OCI-LY7 (cell line): ENCODE results near the gene UNC13B. TPM values are rescaled to one million over a fixed set of nuclear protein-coding genes. Genes with fewer than 3 reads are reported as not detected.
"Not testable (repeated sequence)": the region's sequence is repeated elsewhere in the genome, so short reads cannot be mapped to it uniquely, and the experiment has no call there.

Source experiments
- BruUV-seq: library from RNA; stranded (reverse); fragments of 400-500 nt; replicated peaks from 2 replicates; lab custom pipeline; 2021; lab: Mats Ljungman, UMichigan
- CTCF ChIA-PET: fragments of 300-600 bp; sonication (Branson Sonifier 250); formaldehyde crosslinking; loops from one replicate; lab custom pipeline; 2022; ENCODE audit warnings: antibody characterized with exemption; ENCODE audit not compliant: unreplicated experiment; lab: Charles Lee
- POLR2A ChIA-PET: fragments of 300-600 bp; sonication (Branson Sonifier 250); formaldehyde crosslinking; loops from one replicate; lab custom pipeline; 2022; ENCODE audit warnings: antibody characterized with exemption; lab: Charles Lee
- DNase-seq: peaks from one replicate; pipeline ENCODE4 v3.0.0-alpha.2; 2015; ENCODE audit warnings: low spot score
- H2AFZ ChIP-seq: fragments of 200-600 bp; sonication (generic), shearing (Covaris generic); 2 replicates; pipeline ENCODE4 v1.6.1; 2014; ENCODE audit warnings: mild to moderate bottlenecking, antibody characterized with exemption, low read length, moderate library complexity
- H3K27ac ChIP-seq: fragments of 200-600 bp; sonication (generic); 2 replicates; pipeline ENCODE4 v1.5.1; 2014; ENCODE audit warnings: mixed run types, low read depth, mild to moderate bottlenecking, moderate library complexity, low read length, inconsistent platforms; ENCODE audit not compliant: poor library complexity, severe bottlenecking
- H3K36me3 ChIP-seq: fragments of 200-600 bp; sonication (generic); 2 replicates; pipeline ENCODE4 v1.6.1; 2014; ENCODE audit warnings: mild to moderate bottlenecking, antibody characterized with exemption, low read length, moderate library complexity, mixed read lengths; ENCODE audit not compliant: insufficient read depth
- H3K4me1 ChIP-seq: fragments of 200-600 bp; sonication (generic); 2 replicates; pipeline ENCODE4 v1.5.1; 2014; ENCODE audit warnings: mild to moderate bottlenecking, low read length; ENCODE audit not compliant: insufficient read depth, poor library complexity, severe bottlenecking
- H3K4me2 ChIP-seq: fragments of 200-600 bp; sonication (generic); 2 replicates; pipeline ENCODE4 v1.6.1; 2014; ENCODE audit warnings: mild to moderate bottlenecking, low read length
- H3K4me3 ChIP-seq: fragments of 200-600 bp; sonication (generic); 2 replicates; pipeline ENCODE4 v1.5.1; 2014; ENCODE audit warnings: mild to moderate bottlenecking, low read depth, low read length; ENCODE audit not compliant: poor library complexity, severe bottlenecking
- H3K79me2 ChIP-seq: fragments of 200-600 bp; sonication (generic); 2 replicates; pipeline ENCODE4 v1.6.1; 2016; ENCODE audit warnings: low read depth, mild to moderate bottlenecking, low read length, moderate library complexity, mixed read lengths; ENCODE audit not compliant: insufficient read depth
- H3K9me2 ChIP-seq: fragments of 200-600 bp; sonication (generic); 2 replicates; pipeline ENCODE4 v1.6.1; 2016; ENCODE audit warnings: mild to moderate bottlenecking, low read length, mixed read lengths; ENCODE audit not compliant: insufficient read depth
- H3K9me3 ChIP-seq: fragments of 200-600 bp; sonication (generic); 2 replicates; pipeline ENCODE4 v1.6.1; 2014; ENCODE audit warnings: mild to moderate bottlenecking, mixed run types, low read length, mixed read lengths
- H4K20me1 ChIP-seq: fragments of 200-600 bp; sonication (generic); 2 replicates; pipeline ENCODE4 v1.6.1; 2014; ENCODE audit warnings: mild to moderate bottlenecking, antibody characterized with exemption, low read length, moderate library complexity, mixed read lengths; ENCODE audit not compliant: insufficient read depth
- CTCF ChIP-seq: fragments of 200-600 bp; sonication (generic); conservative IDR thresholded peaks from 2 replicates; pipeline ENCODE4 v1.5.1; 2014; ENCODE audit warnings: mild to moderate bottlenecking, antibody characterized with exemption, low read length, moderate library complexity, mixed read lengths
- EZH2phosphoT487 ChIP-seq: fragments of 200-600 bp; sonication (generic); IDR thresholded peaks from 2 replicates; pipeline ENCODE4 v1.6.1; 2018; ENCODE audit warnings: low read depth, borderline replicate concordance, mild to moderate bottlenecking, mixed run types, antibody characterized with exemption, low read length, moderate library complexity, mixed read lengths
- intact Hi-C: fragments of 100-400 bp; cut with micrococcal nuclease; formaldehyde crosslinking; loops from one replicate; pipeline ENCODE4 v1.10.0; 2022; ENCODE audit not compliant: unreplicated experiment
- total RNA-seq, 2 experiments: library from RNA; depleted of rRNA in 1 of 2; stranded (reverse); fragments of >200 nt in 1 of 2; shearing (Covaris generic) in 1 of 2; gene quantifications; 2 replicates each; pipeline ENCODE4 v1.2.3, GENCODE V29; 2014 to 2022

The UNC13B gene
- total RNA-seq, 2 experiments from 2014 or later = 1.7 to 5.8 TPM

DNA sequence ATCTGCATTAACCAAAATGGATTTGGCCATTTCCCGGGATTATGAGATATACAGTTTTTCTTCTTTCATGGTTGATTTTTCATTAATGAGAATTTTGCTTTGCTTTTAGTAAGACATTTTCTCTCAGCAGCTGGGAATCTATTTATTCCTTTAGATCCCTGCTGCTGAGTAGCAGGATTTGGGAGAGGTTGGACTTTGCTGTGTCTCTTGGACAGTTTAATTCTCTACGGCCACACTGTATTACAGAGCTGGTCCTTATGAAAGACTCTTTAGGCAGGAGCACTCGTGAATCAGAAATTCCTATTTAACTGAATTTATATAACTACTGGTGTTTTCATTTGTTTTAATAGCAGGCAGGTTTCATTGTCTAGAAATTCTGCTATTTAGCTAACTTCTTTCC, 1.6 kb downstream of the UNC13B start:
- no peak overlapping the region for H3K4me2 ChIP-seq
- no peak overlapping the region for H3K4me3 ChIP-seq
- no peaks in the 10 kb centered on the region for H4K20me1 ChIP-seq
- H3K4me1 ChIP-seq = peaks cover 26% of the 10 kb centered on the region
- intact Hi-C loops = loop anchor here (5.0 kb wide), 1 partner anchor 176 kb away; the partner anchor contains the start of gene DNAJB5
- CTCF ChIA-PET = no interaction called here
- POLR2A ChIA-PET = interaction anchor here (0.9 to 1.7 kb wide), 2 partner anchors 26 to 78 kb away, joined by 3 read pairs; no protein-coding TSS in a partner anchor
- H2AFZ ChIP-seq = no peak overlapping the region
- no peaks in the 10 kb centered on the region for H3K36me3 ChIP-seq
- no peak for DNase-seq
- BruUV-seq = no TSS peak
- H3K79me2 ChIP-seq = no peaks in the 10 kb centered on the region
- TF ChIP-seq CTCF (no peak), EZH2phosphoT487 (no peak)
- no peak overlapping the region for H3K27ac ChIP-seq
- no peaks in the 10 kb centered on the region for H3K9me2 ChIP-seq
- H3K9me3 ChIP-seq = no peaks in the 10 kb centered on the region

DNA sequence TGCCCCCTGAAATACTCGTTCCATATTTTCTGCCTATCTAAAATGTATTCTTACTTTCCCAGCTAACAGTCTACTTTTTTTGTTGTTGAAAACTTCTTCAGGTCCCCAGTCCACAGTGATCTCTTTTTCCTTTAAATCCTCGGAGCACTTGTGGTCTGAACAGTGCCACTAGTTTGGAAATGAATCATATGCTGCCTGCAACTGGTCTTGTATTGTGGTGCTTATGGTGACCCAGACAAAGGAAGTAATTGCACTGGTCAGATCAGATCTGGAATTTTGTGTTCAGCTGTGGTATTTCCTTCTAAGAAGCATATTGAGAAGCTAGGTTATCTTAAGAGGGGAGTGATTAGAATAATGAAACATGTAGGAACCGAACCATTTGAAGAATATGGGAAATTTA, 2.9 kb downstream of the UNC13B start:
- no peaks in the 10 kb centered on the region for H3K79me2 ChIP-seq
- H3K9me3 ChIP-seq = no peaks in the 10 kb centered on the region
- H3K4me3 ChIP-seq = no peak overlapping the region
- no peaks in the 10 kb centered on the region for H3K9me2 ChIP-seq
- H3K36me3 ChIP-seq = no peaks in the 10 kb centered on the region
- no peak overlapping the region for H3K27ac ChIP-seq
- ChIA-PET CTCF (no interaction called here), POLR2A (no interaction called here)
- TF ChIP-seq CTCF = no peak
- no peak for TF ChIP-seq EZH2phosphoT487
- H4K20me1 ChIP-seq = no peaks in the 10 kb centered on the region
- peaks cover 13% of the 10 kb centered on the region for H3K4me1 ChIP-seq
- no peak overlapping the region for H3K4me2 ChIP-seq
- intact Hi-C loops = loop anchor here (5.0 kb wide), 1 partner anchor 177 kb away; the partner anchor contains the start of gene DNAJB5
- H2AFZ ChIP-seq = no peak overlapping the region
- no TSS peak for BruUV-seq
- no peak for DNase-seq

DNA sequence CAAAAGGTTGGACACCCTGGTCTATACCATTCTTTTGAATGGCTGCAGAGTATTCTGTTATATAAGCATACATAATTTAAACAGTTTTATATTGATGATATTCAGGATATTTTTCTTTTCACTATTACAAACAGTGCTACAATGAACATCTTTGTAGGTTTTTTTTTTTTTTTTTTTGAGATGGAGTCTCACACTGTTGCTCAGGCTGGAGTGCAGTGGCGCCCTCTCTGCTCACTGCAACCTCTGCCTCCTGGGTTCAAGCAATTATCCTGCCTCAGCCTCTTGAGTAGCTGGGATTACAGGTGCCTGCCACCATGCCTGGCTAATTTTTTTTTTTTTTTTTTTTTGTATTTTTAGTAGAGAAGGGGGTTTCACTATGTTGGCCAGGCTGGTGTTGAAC, 5.6 kb downstream of the UNC13B start:
- H2AFZ ChIP-seq, H3K4me1 ChIP-seq, H3K4me3 ChIP-seq, CTCF ChIA-PET, H4K20me1 ChIP-seq, H3K79me2 ChIP-seq, H3K36me3 ChIP-seq, H3K9me2 ChIP-seq, DNase-seq, H3K4me2 ChIP-seq, H3K27ac ChIP-seq, intact Hi-C loops, BruUV-seq, H3K9me3 ChIP-seq: not testable (repeated sequence)
- POLR2A ChIA-PET = interaction anchor here (0.7 kb wide), 1 partner anchor 120 kb away, joined by 4 read pairs; no protein-coding TSS in a partner anchor
